Skeletal muscle tissue (tissue), 4 donors: ENCODE measurements around the gene PCDH8. TPM values are rescaled to one million over a fixed set of nuclear protein-coding genes. Genes with fewer than 3 reads are reported as not detected.
"Not testable (repeated sequence)": the region's sequence is repeated elsewhere in the genome, so short reads cannot be mapped to it uniquely, and the experiment has no call there.

Experiments used
- H3K27ac ChIP-seq: one replicate; pipeline ENCODE4 v1.7.0; 2013; ENCODE audit warnings: mild to moderate bottlenecking, low read depth, low read length, inconsistent platforms
- H3K27me3 ChIP-seq, 3 donors: one replicate each; pipeline ENCODE4 v1.7.0; 2013; ENCODE audit warnings: low read length in 3 of 3; ENCODE audit not compliant: control insufficient read depth in 3 of 3, insufficient read depth in 3 of 3
- H3K36me3 ChIP-seq, 3 donors: one replicate each; pipeline ENCODE4 v1.7.0; 2013; ENCODE audit warnings: low read length in 3 of 3; ENCODE audit not compliant: control insufficient read depth in 3 of 3, insufficient read depth in 3 of 3
- H3K4me1 ChIP-seq, 3 donors: one replicate each; pipeline ENCODE4 v1.7.0; 2013; ENCODE audit warnings: low read length in 3 of 3, mild to moderate bottlenecking in 3 of 3; ENCODE audit not compliant: control insufficient read depth in 3 of 3, insufficient read depth in 3 of 3
- H3K4me3 ChIP-seq, 3 donors: one replicate each; pipeline ENCODE4 v1.7.0; 2013; ENCODE audit warnings: low read length in 3 of 3
- H3K9ac ChIP-seq, 3 donors: one replicate each; pipeline ENCODE4 v1.7.0; 2013; ENCODE audit warnings: low read length in 3 of 3, mild to moderate bottlenecking in 3 of 3, moderate library complexity in 2 of 3, low read depth in 1 of 3
- H3K9me3 ChIP-seq, 3 donors: one replicate each; pipeline ENCODE4 v1.7.0; 2013; ENCODE audit warnings: low read length in 3 of 3; ENCODE audit not compliant: control insufficient read depth in 3 of 3
- total RNA-seq: library from RNA; depleted of rRNA; stranded (reverse); fragments of >200 nt; gene quantifications from one replicate; pipeline ENCODE4 v1.2.3, GENCODE V29; 2014
- donor health status: Osteomylitis.

The PCDH8 gene
- total RNA-seq, 1 donor from 2014 or later = 3.1 TPM

GRCh38 chr13:52827839-52828238 is 20.6 kb downstream of the PCDH8 start:
- Histone ChIP-seq H3K27ac (no peak overlapping the region), H3K9me3 (no peaks in the 10 kb centered on the region), H3K9ac (no peak overlapping the region), H3K36me3 (no peaks in the 10 kb centered on the region), H3K4me3 (no peak overlapping the region), H3K27me3 (no peaks in the 10 kb centered on the region), H3K4me1 (no peaks in the 10 kb centered on the region)

- H3K36me3 ChIP-seq, H3K9me3 ChIP-seq, H3K9ac ChIP-seq, H3K4me3 ChIP-seq, H3K27me3 ChIP-seq, H3K27ac ChIP-seq, H3K4me1 ChIP-seq: not testable (repeated sequence)
Observed at GRCh38 chr13:52817886-52818285, 30.6 kb downstream of the PCDH8 start.

GRCh38 chr13:52815330-52815729 is 33.1 kb downstream of the PCDH8 start:
- Histone ChIP-seq H3K36me3 (no peaks in the 10 kb centered on the region), H3K9me3 (no peaks in the 10 kb centered on the region)

GRCh38 chr13:52812941-52813340 is 35.5 kb downstream of the PCDH8 start:
- no peaks in the 10 kb centered on the region for H3K36me3 ChIP-seq
- no peaks in the 10 kb centered on the region for H3K4me1 ChIP-seq
- H3K9me3 ChIP-seq = no peaks in the 10 kb centered on the region
- H3K4me3 ChIP-seq = no peak overlapping the region
- no peak overlapping the region for H3K27ac ChIP-seq
- H3K27me3 ChIP-seq = no peaks in the 10 kb centered on the region
- no peak overlapping the region for H3K9ac ChIP-seq

More at GRCh38 chr13:52815330-52815729, 33.1 kb downstream of the PCDH8 start:
- H3K27me3 ChIP-seq = no peaks in the 10 kb centered on the region
- H3K9ac ChIP-seq = no peak overlapping the region
- no peaks in the 10 kb centered on the region for H3K4me1 ChIP-seq
- H3K27ac ChIP-seq = no peak overlapping the region
- no peak overlapping the region for H3K4me3 ChIP-seq

GRCh38 chr13:52811841-52812240 is 36.6 kb downstream of the PCDH8 start:
- Histone ChIP-seq H3K27me3 (no peaks in the 10 kb centered on the region), H3K4me3 (no peak overlapping the region), H3K9ac (no peak overlapping the region), H3K9me3 (no peaks in the 10 kb centered on the region), H3K36me3 (no peaks in the 10 kb centered on the region), H3K4me1 (no peaks in the 10 kb centered on the region), H3K27ac (no peak overlapping the region)

GRCh38 chr13:52810526-52810925 is 37.9 kb downstream of the PCDH8 start:
- Histone ChIP-seq H3K36me3 (no peaks in the 10 kb centered on the region), H3K27ac (no peak overlapping the region), H3K27me3 (peaks cover 0 to 4% (median 0%) of the 10 kb centered on the region in 3 donors), H3K4me1 (no peaks in the 10 kb centered on the region), H3K4me3 (no peak overlapping the region), H3K9me3 (no peaks in the 10 kb centered on the region), H3K9ac (no peak overlapping the region)

GRCh38 chr13:52810011-52810410 is 38.4 kb downstream of the PCDH8 start:
- H3K27ac ChIP-seq = no peak overlapping the region
- H3K36me3 ChIP-seq = no peaks in the 10 kb centered on the region
- no peak overlapping the region for H3K9ac ChIP-seq

GRCh38 chr13:52809310-52809769 is 39.1 kb downstream of the PCDH8 start:
- Histone ChIP-seq H3K9me3 (no peaks in the 10 kb centered on the region), H3K36me3 (no peaks in the 10 kb centered on the region), H3K27me3 (peaks cover 0 to 4% (median 0%) of the 10 kb centered on the region in 3 donors), H3K4me1 (no peaks in the 10 kb centered on the region), H3K27ac (no peak overlapping the region), H3K4me3 (no peak overlapping the region), H3K9ac (no peak overlapping the region)

More at GRCh38 chr13:52810011-52810410, 38.4 kb downstream of the PCDH8 start:
- Histone ChIP-seq H3K4me1 (no peaks in the 10 kb centered on the region), H3K27me3 (peaks cover 0 to 4% (median 0%) of the 10 kb centered on the region in 3 donors), H3K4me3 (no peak overlapping the region), H3K9me3 (no peaks in the 10 kb centered on the region)

- Histone ChIP-seq H3K27me3 (peaks cover 0 to 4% (median 0%) of the 10 kb centered on the region in 3 donors), H3K9me3 (no peaks in the 10 kb centered on the region), H3K4me3 (no peak overlapping the region), H3K4me1 (no peaks in the 10 kb centered on the region), H3K27ac (no peak overlapping the region), H3K36me3 (no peaks in the 10 kb centered on the region), H3K9ac (no peak overlapping the region)
Observed at GRCh38 chr13:52808842-52809219, 39.6 kb downstream of the PCDH8 start.

GRCh38 chr13:52806029-52806428 is 42.4 kb downstream of the PCDH8 start:
- H3K9ac ChIP-seq = no peak overlapping the region
- no peak overlapping the region for H3K4me3 ChIP-seq
- H3K27ac ChIP-seq = no peak overlapping the region
- no peaks in the 10 kb centered on the region for H3K4me1 ChIP-seq
- peaks cover 0 to 10% (median 0%) of the 10 kb centered on the region in 3 donors for H3K27me3 ChIP-seq
- H3K9me3 ChIP-seq = peaks cover 0 to 2% (median 0%) of the 10 kb centered on the region in 3 donors
- no peaks in the 10 kb centered on the region for H3K36me3 ChIP-seq
